NCI-H1092 treated with DMSO at 0.1 percent for 48 hours (cell line): ENCODE data around the gene SERPINB5.
"Not testable (repeated sequence)": the region's sequence is repeated elsewhere in the genome, so short reads cannot be mapped to it uniquely, and the experiment has no call there.

Experiments
- DNase-seq: peaks from one replicate; lab custom pipeline; 2025; lab: John Stamatoyannopoulos, UW

Gene SERPINB5, protein sequence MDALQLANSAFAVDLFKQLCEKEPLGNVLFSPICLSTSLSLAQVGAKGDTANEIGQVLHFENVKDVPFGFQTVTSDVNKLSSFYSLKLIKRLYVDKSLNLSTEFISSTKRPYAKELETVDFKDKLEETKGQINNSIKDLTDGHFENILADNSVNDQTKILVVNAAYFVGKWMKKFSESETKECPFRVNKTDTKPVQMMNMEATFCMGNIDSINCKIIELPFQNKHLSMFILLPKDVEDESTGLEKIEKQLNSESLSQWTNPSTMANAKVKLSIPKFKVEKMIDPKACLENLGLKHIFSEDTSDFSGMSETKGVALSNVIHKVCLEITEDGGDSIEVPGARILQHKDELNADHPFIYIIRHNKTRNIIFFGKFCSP

GRCh38 chr18:63476668-63477067, at the start of gene SERPINB5:
SERPINB5 (plus strand) TSS chr18:63476958; CDS start chr18:63484429, 7,471 bp downstream.
- no peak for DNase-seq

DNA sequence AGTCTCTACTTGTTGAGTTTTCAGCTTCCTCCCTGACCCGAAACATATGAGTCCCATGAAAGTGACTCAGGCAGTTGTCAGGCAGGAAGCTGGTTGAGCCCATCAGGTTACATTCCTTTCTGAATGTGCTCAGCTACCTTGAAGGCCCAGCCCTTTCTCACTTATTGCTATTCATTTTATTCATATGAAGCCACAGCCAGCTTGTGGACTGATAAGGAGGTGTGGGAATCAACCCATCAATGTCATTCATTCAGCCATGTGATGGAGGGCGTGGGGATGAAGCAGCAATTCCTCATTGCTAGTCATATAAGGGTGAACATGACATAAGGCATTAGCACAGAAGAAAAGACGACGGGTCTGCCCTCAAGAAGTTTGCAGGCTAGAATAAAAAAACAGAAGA, 49.2 kb upstream of the SERPINB5 start:
- no peak for DNase-seq

GRCh38 chr18:63430526-63430925, 46.2 kb upstream of the SERPINB5 start:
- DNase-seq: no peak

DNA sequence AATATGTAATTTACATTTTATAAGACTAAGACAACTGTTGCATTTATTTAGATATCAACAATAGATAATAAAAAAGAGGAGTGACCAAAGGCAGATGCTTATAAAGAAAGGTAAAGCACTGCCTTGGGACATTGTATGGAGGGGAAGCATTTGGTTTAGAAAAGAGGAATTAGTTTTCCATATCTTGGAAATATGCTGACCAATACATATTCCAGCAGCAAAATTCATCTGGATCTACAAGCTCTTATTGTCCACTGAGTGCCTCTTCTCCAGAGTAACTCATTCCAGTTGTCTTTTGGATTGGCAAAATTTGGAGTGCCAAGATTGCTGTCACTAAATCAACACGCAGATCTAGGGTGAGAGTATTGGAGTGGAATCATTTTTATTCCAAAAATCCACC, 45.6 kb upstream of the SERPINB5 start:
- DNase-seq: no peak

DNA sequence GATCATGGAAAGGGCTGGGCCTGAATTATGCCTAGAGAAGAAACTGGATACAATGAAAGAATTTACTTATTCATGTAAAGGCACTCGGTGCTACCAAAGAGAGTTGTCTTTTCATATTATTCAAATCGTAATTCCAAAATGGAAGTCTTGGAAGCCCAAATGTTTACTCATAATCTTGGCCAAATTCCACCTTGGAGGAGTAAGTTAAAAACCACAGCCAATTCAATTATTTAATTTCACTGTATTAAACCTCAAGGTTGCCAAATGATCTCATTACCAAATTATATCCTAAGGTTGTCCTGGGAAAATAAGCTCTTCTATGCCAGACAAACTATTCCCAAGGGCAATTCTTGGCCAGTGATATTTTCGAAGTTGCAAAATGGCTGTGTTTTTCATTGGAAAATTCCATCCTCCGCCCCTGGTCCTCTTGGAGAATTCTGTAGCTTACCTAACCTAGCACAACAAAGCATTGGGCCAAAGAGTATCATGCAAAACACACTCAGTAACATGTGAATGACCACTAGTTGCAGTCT, 43.4 kb upstream of the SERPINB5 start:
- DNase-seq: no peak

DNA sequence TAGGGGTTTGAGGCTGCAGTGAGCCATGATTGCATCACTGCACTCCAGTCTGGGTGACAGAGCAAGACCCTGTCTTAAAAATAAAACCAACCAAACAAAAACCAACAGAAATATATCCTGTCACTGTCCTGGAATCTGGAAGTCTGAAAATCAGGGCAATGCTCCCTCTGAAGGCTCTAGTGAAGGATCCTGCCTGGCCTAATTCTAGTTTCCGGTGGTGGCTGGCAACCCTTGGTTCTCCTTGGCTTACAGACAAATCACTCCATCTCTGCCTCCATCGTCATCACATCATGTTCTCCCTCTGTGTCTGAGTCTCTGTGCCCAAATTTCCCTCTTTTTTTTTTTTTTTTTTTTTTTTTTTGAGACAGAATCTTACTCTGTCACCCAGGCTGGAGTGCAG, 38.6 kb upstream of the SERPINB5 start:
- no peak for DNase-seq

DNA sequence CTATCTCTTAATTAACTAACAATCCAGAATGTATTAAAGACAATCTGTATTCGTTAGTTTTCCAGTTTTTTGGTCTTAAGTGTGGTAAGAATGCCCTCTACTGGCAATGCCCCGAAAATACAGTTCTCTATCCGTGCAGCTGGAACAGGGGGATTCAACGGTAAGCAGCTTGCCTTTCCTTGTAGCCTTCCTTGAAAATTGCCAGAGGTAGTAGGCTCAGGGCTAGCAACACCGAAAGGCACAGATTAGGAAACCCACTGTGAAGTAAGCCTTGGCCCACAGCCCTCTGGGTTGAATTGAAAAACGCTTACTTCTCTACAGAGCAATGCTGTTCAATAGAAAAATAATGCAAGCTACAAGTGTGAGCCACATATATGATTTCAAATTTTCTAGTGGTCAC, 37.4 kb upstream of the SERPINB5 start:
- DNase-seq: peak; percentile 70

GRCh38 chr18:63440219-63440618, 36.5 kb upstream of the SERPINB5 start:
- no peak for DNase-seq

- DNase-seq: no peak
Observed at GRCh38 chr18:63440881-63441280, 35.9 kb upstream of the SERPINB5 start.

DNA sequence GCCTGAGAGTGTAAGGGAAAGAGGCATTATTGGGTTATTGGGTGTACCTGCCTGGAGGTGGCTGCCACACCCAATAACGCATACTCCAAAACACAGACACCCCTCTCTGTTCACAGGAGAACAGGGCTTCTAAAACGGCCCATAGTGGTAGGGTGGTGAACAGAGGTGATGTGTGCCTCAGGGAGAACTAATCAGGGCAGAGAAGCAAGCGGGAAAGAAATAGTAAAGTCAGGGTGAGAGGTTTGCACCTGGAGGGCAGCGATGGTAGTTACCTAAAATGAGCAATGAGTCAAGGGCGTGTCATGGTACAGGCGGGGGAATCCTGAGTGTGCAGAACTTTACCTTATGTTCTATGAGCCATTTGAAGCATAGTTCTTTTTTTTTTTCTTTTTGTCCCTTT, 32.9 kb upstream of the SERPINB5 start:
- no peak for DNase-seq

- DNase-seq: no peak
Observed at GRCh38 chr18:63444580-63444979, 32.2 kb upstream of the SERPINB5 start.

- DNase-seq: no peak
Observed at GRCh38 chr18:63445037-63445436, 31.7 kb upstream of the SERPINB5 start.

DNA sequence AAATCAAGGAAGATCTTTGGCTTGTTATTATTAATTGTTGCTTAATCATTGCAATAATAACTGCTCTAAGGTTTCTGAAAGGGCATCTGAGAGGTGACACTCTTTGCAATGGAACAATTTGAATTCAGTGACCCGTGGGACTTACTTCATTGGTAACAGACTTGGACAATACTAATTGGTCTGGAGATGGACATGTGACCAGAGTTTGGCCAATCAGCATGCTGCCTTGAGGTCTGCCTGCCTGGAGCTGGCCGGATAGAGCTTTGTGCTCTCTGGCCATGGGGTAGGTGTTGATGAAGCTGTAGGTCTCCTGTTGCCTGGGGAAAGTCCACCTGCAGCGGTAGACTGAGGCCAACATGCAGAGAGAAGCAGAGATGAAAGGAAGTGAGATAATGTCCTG, 30.5 kb upstream of the SERPINB5 start:
- no peak for DNase-seq

DNA sequence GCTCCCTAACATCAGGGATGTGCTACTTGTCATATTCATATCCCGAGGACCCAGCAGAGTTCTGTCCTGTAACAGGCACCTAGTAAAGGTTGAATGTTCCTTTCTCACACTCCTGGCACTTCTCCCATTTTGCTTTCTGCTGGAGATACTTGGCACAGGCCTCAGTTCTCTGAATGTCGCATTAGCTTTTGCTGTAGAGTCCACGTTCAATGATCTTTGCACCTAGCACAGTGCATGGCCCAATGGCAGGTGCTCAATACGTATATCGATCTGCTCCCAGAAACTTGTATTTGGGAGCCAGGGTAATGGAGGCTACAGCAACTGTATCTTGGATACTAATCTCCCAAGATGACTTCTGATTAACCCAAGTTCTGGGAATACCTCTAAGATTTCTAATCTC, 29.7 kb upstream of the SERPINB5 start:
- DNase-seq: no peak

GRCh38 chr18:63449426-63449825, 27.3 kb upstream of the SERPINB5 start:
- DNase-seq: no peak

- no peak for DNase-seq
Observed at GRCh38 chr18:63451799-63452660, 24.7 kb upstream of the SERPINB5 start.

- DNase-seq: not testable (repeated sequence)
Observed at GRCh38 chr18:63452751-63453150, 24.0 kb upstream of the SERPINB5 start.

DNA sequence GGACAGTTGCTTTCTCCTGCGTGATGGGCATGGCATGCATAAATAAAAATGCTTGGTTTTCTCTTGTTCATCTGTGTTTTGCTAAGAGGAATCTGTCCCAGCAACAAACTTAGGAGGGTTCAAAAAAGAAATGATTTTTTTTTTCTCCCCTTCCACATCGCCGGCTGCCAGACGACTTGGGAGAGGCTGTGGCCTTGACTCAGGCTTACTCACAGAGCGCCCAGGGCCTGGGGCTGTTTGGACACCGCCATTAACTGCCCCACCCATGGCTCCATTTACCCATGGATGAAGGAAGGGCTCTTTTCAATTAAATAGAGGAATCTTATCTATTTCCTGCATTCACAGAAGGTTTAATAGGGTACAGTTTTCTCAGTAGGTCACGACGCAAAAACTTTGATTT, 22.3 kb upstream of the SERPINB5 start:
- DNase-seq: no peak

- no peak for DNase-seq
Observed at GRCh38 chr18:63457977-63458376, 18.8 kb upstream of the SERPINB5 start.

GRCh38 chr18:63460414-63460813, 16.3 kb upstream of the SERPINB5 start:
- DNase-seq: no peak

- DNase-seq: no peak
Observed at GRCh38 chr18:63464434-63464833, 12.3 kb upstream of the SERPINB5 start.

DNA sequence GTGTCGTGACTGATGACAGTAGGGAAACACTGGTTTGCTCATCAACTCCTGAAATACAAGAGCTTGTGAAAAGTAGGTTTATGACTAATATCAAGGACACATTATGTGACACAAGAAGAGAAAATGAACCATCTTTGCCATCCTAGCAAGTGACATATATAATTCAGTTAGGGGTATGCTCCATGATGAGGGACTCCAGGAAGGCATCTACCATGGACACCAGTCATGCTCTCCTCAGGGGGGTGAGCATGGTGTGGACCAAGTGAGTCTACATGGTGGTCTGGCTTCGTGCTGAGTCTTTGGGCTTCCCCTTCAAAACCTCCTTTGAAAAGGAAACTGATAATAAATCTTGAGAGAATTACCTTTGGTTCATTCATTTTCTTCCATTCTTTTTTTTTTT, 11.7 kb upstream of the SERPINB5 start:
- no peak for DNase-seq

GRCh38 chr18:63467699-63468098, 9.1 kb upstream of the SERPINB5 start:
- DNase-seq: no peak
